Measurements from ENCODE around the gene DLK1. TPM values are rescaled to one million over a fixed set of nuclear protein-coding genes. Genes with fewer than 3 reads are reported as not detected.

DLK1 gene
- total and polyA plus RNA-seq, 11 donors = 1.4 to 52.4 (median 9.3) TPM

GRCh38 chr14:100780246-100780645, 53.6 kb downstream of the DLK1 start:
- no peaks in the 10 kb centered on the region for H3K36me3 ChIP-seq
- H3K27me3 ChIP-seq = peaks cover 0 to 7% (median 0%) of the 10 kb centered on the region in 9 donors
- TF ChIP-seq POLR2A (IDR thresholded peaks at IDR 0.05) = no peak
- no peak for TF ChIP-seq CTCF (IDR thresholded peaks at IDR 0.05)
- H3K9me3 ChIP-seq = no peaks in the 10 kb centered on the region
- intact Hi-C loops (cut with DNase I) = no loop called here
- no peak overlapping the region for H3K4me3 ChIP-seq
- WGBS, 4 donors = 77 to 94% (median 89%) methylated on average over 12 of the region's 12 CpGs
- H3K27ac ChIP-seq = no peak overlapping the region
- ATAC-seq = no peak
- DNase-seq = peak in 2 of 5 donors; percentile 13 to 31
- H3K4me1 ChIP-seq = no peaks in the 10 kb centered on the region

- WGBS, 4 donors = 78 to 86% (median 81%) methylated on average over 12 of the region's 12 CpGs
- Histone ChIP-seq H3K9me3 (no peaks in the 10 kb centered on the region), H3K4me1 (no peaks in the 10 kb centered on the region), H3K36me3 (no peaks in the 10 kb centered on the region), H3K27ac (no peak overlapping the region), H3K4me3 (no peak overlapping the region), H3K27me3 (peaks cover 0 to 7% (median 0%) of the 10 kb centered on the region in 9 donors)
- DNase-seq (peak in 1 of 5 donors; percentile 42), ATAC-seq (no peak)
- TF ChIP-seq POLR2A (IDR thresholded peaks at IDR 0.05) (no peak), CTCF (IDR thresholded peaks at IDR 0.05) (no peak)
- intact Hi-C loops (cut with DNase I) = no loop called here
Observed at GRCh38 chr14:100780646-100781355, 54.1 kb downstream of the DLK1 start.

- DNase-seq = peak in 2 of 5 donors; percentile 12 to 38
- Histone ChIP-seq H3K9me3 (no peaks in the 10 kb centered on the region), H3K36me3 (no peaks in the 10 kb centered on the region), H3K4me3 (no peak overlapping the region), H3K4me1 (no peaks in the 10 kb centered on the region), H3K27ac (no peak overlapping the region), H3K27me3 (peaks cover 0 to 10% (median 0%) of the 10 kb centered on the region in 9 donors)
- TF ChIP-seq CTCF (IDR thresholded peaks at IDR 0.05) (no peak), POLR2A (IDR thresholded peaks at IDR 0.05) (no peak)
- WGBS, 4 donors = 88 to 94% (median 91%) methylated on average over 8 of the region's 8 CpGs
- intact Hi-C loops (cut with DNase I) = no loop called here
- ATAC-seq = no peak
Observed at GRCh38 chr14:100781952-100782351, 55.3 kb downstream of the DLK1 start.

- Histone ChIP-seq H3K27me3 (peaks cover 0 to 14% (median 0%) of the 10 kb centered on the region in 9 donors), H3K27ac (no peak overlapping the region), H3K36me3 (no peaks in the 10 kb centered on the region), H3K4me1 (no peaks in the 10 kb centered on the region), H3K4me3 (no peak overlapping the region), H3K9me3 (no peaks in the 10 kb centered on the region)
- no peak for TF ChIP-seq CTCF (IDR thresholded peaks at IDR 0.05)
- TF ChIP-seq POLR2A (IDR thresholded peaks at IDR 0.05) = no peak
- WGBS, 4 donors = 71 to 79% (median 76%) methylated on average over 12 to 13 of the region's 13 CpGs
- intact Hi-C loops (cut with DNase I) = no loop called here
- ATAC-seq (no peak), DNase-seq (peak in 2 of 5 donors; percentile 10 to 51)
Observed at GRCh38 chr14:100782516-100783320, 56.0 kb downstream of the DLK1 start.

All from heart left ventricle (tissue), 16 donors.